ENCODE data around the gene ARL5A. TPM values are rescaled to one million over a fixed set of nuclear protein-coding genes. Genes with fewer than 3 reads are reported as not detected.

The ARL5A gene
- total RNA-seq: 79.8 TPM

GRCh38 chr2:151828143-151828889 lies at the start of gene ARL5A:
ARL5A (minus strand) TSS chr2:151828421; CDS start chr2:151828176, 245 bp downstream.

Other genes with a start within 250 kb of the ARL5A start
- 3.2 TPM for gene NEB, start 93.9 kb downstream of the ARL5A start, total RNA-seq